ENCODE results near the gene POLR2L.

DNA sequence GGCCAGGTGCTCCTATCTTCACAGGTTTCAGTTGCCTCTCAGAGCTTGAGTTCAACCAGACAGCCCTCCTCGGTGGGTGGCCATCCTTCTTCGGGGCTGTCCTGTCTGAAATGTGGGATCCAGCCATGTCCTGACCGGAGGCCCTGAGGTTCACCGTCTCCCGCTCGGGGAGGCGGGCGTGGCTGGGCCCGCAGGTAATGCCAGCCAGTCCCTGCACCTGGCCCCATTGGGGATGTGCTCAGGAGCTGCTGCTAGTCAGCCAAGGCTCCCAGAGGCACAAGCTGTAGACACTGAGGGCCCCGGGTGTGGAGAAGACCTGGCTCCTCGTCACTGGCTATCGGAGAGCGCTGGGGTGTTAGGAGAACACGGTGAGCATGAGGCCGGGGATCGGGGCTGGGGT, 32.9 kb upstream of the POLR2L start:
- TF ChIP-seq, protein P1, sequence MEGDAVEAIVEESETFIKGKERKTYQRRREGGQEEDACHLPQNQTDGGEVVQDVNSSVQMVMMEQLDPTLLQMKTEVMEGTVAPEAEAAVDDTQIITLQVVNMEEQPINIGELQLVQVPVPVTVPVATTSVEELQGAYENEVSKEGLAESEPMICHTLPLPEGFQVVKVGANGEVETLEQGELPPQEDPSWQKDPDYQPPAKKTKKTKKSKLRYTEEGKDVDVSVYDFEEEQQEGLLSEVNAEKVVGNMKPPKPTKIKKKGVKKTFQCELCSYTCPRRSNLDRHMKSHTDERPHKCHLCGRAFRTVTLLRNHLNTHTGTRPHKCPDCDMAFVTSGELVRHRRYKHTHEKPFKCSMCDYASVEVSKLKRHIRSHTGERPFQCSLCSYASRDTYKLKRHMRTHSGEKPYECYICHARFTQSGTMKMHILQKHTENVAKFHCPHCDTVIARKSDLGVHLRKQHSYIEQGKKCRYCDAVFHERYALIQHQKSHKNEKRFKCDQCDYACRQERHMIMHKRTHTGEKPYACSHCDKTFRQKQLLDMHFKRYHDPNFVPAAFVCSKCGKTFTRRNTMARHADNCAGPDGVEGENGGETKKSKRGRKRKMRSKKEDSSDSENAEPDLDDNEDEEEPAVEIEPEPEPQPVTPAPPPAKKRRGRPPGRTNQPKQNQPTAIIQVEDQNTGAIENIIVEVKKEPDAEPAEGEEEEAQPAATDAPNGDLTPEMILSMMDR (IDR thresholded peaks at IDR 0.05), result no peak
- no peak for TF ChIP-seq POLR2AphosphoS5 (IDR thresholded peaks at IDR 0.05; ENCODE audit: low read depth, low read length)
- TF ChIP-seq TCF7L2 (IDR thresholded peaks at IDR 0.05; ENCODE audit: low read depth, low read length), result no peak
- TF ChIP-seq, protein P2, sequence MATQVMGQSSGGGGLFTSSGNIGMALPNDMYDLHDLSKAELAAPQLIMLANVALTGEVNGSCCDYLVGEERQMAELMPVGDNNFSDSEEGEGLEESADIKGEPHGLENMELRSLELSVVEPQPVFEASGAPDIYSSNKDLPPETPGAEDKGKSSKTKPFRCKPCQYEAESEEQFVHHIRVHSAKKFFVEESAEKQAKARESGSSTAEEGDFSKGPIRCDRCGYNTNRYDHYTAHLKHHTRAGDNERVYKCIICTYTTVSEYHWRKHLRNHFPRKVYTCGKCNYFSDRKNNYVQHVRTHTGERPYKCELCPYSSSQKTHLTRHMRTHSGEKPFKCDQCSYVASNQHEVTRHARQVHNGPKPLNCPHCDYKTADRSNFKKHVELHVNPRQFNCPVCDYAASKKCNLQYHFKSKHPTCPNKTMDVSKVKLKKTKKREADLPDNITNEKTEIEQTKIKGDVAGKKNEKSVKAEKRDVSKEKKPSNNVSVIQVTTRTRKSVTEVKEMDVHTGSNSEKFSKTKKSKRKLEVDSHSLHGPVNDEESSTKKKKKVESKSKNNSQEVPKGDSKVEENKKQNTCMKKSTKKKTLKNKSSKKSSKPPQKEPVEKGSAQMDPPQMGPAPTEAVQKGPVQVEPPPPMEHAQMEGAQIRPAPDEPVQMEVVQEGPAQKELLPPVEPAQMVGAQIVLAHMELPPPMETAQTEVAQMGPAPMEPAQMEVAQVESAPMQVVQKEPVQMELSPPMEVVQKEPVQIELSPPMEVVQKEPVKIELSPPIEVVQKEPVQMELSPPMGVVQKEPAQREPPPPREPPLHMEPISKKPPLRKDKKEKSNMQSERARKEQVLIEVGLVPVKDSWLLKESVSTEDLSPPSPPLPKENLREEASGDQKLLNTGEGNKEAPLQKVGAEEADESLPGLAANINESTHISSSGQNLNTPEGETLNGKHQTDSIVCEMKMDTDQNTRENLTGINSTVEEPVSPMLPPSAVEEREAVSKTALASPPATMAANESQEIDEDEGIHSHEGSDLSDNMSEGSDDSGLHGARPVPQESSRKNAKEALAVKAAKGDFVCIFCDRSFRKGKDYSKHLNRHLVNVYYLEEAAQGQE (IDR thresholded peaks at IDR 0.05; ENCODE audit: insufficient read depth in 1 of 2, low read depth in 2 of 2, low read length in 1 of 2), result no peak
- TF ChIP-seq SIN3A (IDR thresholded peaks at IDR 0.05; ENCODE audit: borderline replicate concordance, insufficient read depth, low read depth, low read length), result no peak
